H9 (cell line): ENCODE results near the gene NFE2L3. TPM values are rescaled to one million over a fixed set of nuclear protein-coding genes. Genes with fewer than 3 reads are reported as not detected.

ENCODE experiments used
- DNase-seq: peaks from one replicate; pipeline ENCODE4 v3.0.0-alpha.2; 2017
- H2AFZ ChIP-seq: one replicate; pipeline ENCODE4 v1.6.1; 2013; ENCODE audit warnings: mild to moderate bottlenecking, low read length, control low read depth, moderate library complexity
- H2AK5ac ChIP-seq: 2 replicates; pipeline ENCODE4 v1.6.1; 2013; ENCODE audit warnings: low read length, control low read depth, mixed read lengths; ENCODE audit not compliant: insufficient read length
- H2BK120ac ChIP-seq: one replicate; pipeline ENCODE4 v1.6.1; 2013; ENCODE audit warnings: low read depth, mild to moderate bottlenecking, low read length, control low read depth, inconsistent platforms; ENCODE audit not compliant: poor library complexity, severe bottlenecking
- H2BK12ac ChIP-seq: 2 replicates; pipeline ENCODE4 v1.6.1; 2013; ENCODE audit warnings: low read length, control low read depth, mixed read lengths, low read depth; ENCODE audit not compliant: insufficient read length
- H2BK15ac ChIP-seq: 2 replicates; pipeline ENCODE4 v1.6.1; 2013; ENCODE audit warnings: low read depth, low read length, control low read depth
- H2BK20ac ChIP-seq: one replicate; pipeline ENCODE4 v1.6.1; 2013; ENCODE audit warnings: low read depth, mild to moderate bottlenecking, low read length, control low read depth, inconsistent platforms; ENCODE audit not compliant: poor library complexity, severe bottlenecking
- H2BK5ac ChIP-seq: 2 replicates; pipeline ENCODE4 v1.6.1; 2013; ENCODE audit warnings: low read length, control low read depth, mixed read lengths; ENCODE audit not compliant: insufficient read length
- H3K14ac ChIP-seq: 2 replicates; pipeline ENCODE4 v1.6.1; 2013; ENCODE audit warnings: low read length, control low read depth; ENCODE audit not compliant: insufficient read depth
- H3K18ac ChIP-seq: 2 replicates; pipeline ENCODE4 v1.6.1; 2013; ENCODE audit warnings: low read depth, mild to moderate bottlenecking, mixed read lengths, low read length, control low read depth; ENCODE audit not compliant: insufficient read length
- H3K23ac ChIP-seq: 2 replicates; pipeline ENCODE4 v1.6.1; 2013; ENCODE audit warnings: low read length, control low read depth, mixed read lengths, low read depth; ENCODE audit not compliant: insufficient read length
- H3K23me2 ChIP-seq: 2 replicates; pipeline ENCODE4 v1.6.1; 2013; ENCODE audit warnings: low read depth, mild to moderate bottlenecking, mixed read lengths, low read length, control low read depth; ENCODE audit not compliant: insufficient read length, poor library complexity, severe bottlenecking
- H3K27ac ChIP-seq: 2 replicates; pipeline ENCODE4 v1.5.1; 2013; ENCODE audit warnings: low read length, control low read depth, mixed read lengths, low read depth; ENCODE audit not compliant: insufficient read length
- H3K27me3 ChIP-seq: 2 replicates; pipeline ENCODE4 v1.6.1; 2013; ENCODE audit warnings: low read length, control low read depth, inconsistent platforms; ENCODE audit not compliant: insufficient read depth
- H3K4ac ChIP-seq: 2 replicates; pipeline ENCODE4 v1.6.1; 2013; ENCODE audit warnings: low read depth, mild to moderate bottlenecking, control low read depth, inconsistent platforms, low read length, moderate library complexity
- H3K4me1 ChIP-seq: 2 replicates; pipeline ENCODE4 v1.6.1; 2013; ENCODE audit warnings: low read length, control low read depth, inconsistent platforms; ENCODE audit not compliant: insufficient read depth
- H3K4me2 ChIP-seq: 2 replicates; pipeline ENCODE4 v1.6.1; 2013; ENCODE audit warnings: low read length, control low read depth, mixed read lengths; ENCODE audit not compliant: insufficient read length, insufficient read depth
- H3K56ac ChIP-seq: 2 replicates; pipeline ENCODE4 v1.6.1; 2013; ENCODE audit warnings: low read depth, mild to moderate bottlenecking, mixed read lengths, low read length, control low read depth; ENCODE audit not compliant: insufficient read length
- H3K79me1 ChIP-seq: 2 replicates; pipeline ENCODE4 v1.6.1; 2013; ENCODE audit warnings: low read depth, mild to moderate bottlenecking, moderate library complexity, low read length, control low read depth, inconsistent platforms; ENCODE audit not compliant: insufficient read depth, poor library complexity, severe bottlenecking
- H3K79me2 ChIP-seq: 2 replicates; pipeline ENCODE4 v1.6.1; 2013; ENCODE audit warnings: low read length, control low read depth, inconsistent platforms; ENCODE audit not compliant: insufficient read depth
- H3K9ac ChIP-seq: 2 replicates; pipeline ENCODE4 v1.6.1; 2013; ENCODE audit warnings: low read length, control low read depth, mixed read lengths; ENCODE audit not compliant: insufficient read length; ENCODE audit errors: extremely low read depth
- H3K9me3 ChIP-seq: one replicate; pipeline ENCODE4 v1.6.1; 2013; ENCODE audit warnings: low read depth, low read length, inconsistent platforms; ENCODE audit not compliant: control insufficient read depth
- H3T11ph ChIP-seq: one replicate; pipeline ENCODE4 v1.6.1; 2013; ENCODE audit warnings: mild to moderate bottlenecking, low read length, control low read depth, inconsistent platforms
- H4K20me1 ChIP-seq: one replicate; pipeline ENCODE4 v1.6.1; 2013; ENCODE audit not compliant: control insufficient read depth, insufficient read length, insufficient read depth
- H4K5ac ChIP-seq: 2 replicates; pipeline ENCODE4 v1.6.1; 2013; ENCODE audit warnings: low read depth, mild to moderate bottlenecking, mixed read lengths, low read length, control low read depth; ENCODE audit not compliant: insufficient read length
- H4K8ac ChIP-seq: replicated peaks from 2 replicates; pipeline ENCODE4 v1.6.1; 2013; ENCODE audit warnings: low read length, control low read depth, mixed read lengths, low read depth; ENCODE audit not compliant: insufficient read length
- H4K91ac ChIP-seq: 2 replicates; pipeline ENCODE4 v1.6.1; 2013; ENCODE audit warnings: low read depth, mild to moderate bottlenecking, moderate library complexity, mixed read lengths, low read length, control low read depth; ENCODE audit not compliant: insufficient read length
- H3K27ac Mint-ChIP-seq, 3 experiments: 2 replicates in 2 of 3; 3 replicates in 1 of 3; pipeline ENCODE4 v1.8.0; 2020 to 2021; ENCODE audit warnings: mixed read lengths in 3 of 3, mild to moderate bottlenecking in 1 of 3, moderate library complexity in 1 of 3
- H3K27me3 Mint-ChIP-seq: 2 replicates; pipeline ENCODE4 v1.8.0; 2021; ENCODE audit warnings: low read depth, mild to moderate bottlenecking, moderate library complexity, mixed read lengths
- H3K36me3 Mint-ChIP-seq, 3 experiments: 2 replicates in 2 of 3; 3 replicates in 1 of 3; pipeline ENCODE4 v1.8.0; 2020 to 2021; ENCODE audit warnings: low read depth in 3 of 3, mixed read lengths in 3 of 3; ENCODE audit not compliant: insufficient read depth in 1 of 3
- H3K4me1 Mint-ChIP-seq, 2 experiments: 2 replicates each; pipeline ENCODE4 v1.8.0; 2020; ENCODE audit warnings: mixed read lengths in 2 of 2
- H3K4me3 Mint-ChIP-seq, 2 experiments: 2 replicates in 1 of 2; 3 replicates in 1 of 2; pipeline ENCODE4 v1.8.0; 2020 to 2021; ENCODE audit warnings: mild to moderate bottlenecking in 2 of 2, mixed read lengths in 2 of 2, moderate library complexity in 1 of 2
- H3K9me3 Mint-ChIP-seq, 2 experiments: 2 replicates in 1 of 2; 3 replicates in 1 of 2; pipeline ENCODE4 v1.8.0; 2020; ENCODE audit warnings: mild to moderate bottlenecking in 2 of 2, mixed read lengths in 2 of 2, moderate library complexity in 1 of 2
- CTCF ChIP-seq: fragments of 200-600 bp; sonication (generic); conservative IDR thresholded peaks from 3 replicates; pipeline ENCODE4 v1.8.0; 2021; ENCODE audit warnings: antibody characterized with exemption, mild to moderate bottlenecking
- WGBS: extraction: QIAGEN DNeasy Blood & Tissue Kit; methylation state at CpG from one replicate; pipeline ENCODE4 v1.1.7; 2013; ENCODE audit warnings: missing lambda C conversion rate, low lambda C conversion rate, mixed read lengths; ENCODE audit not compliant: insufficient read length; ENCODE audit errors: extremely low coverage; 5-methylcytosine and 5-hydroxymethylcytosine counted together
- total RNA-seq: library from RNA; stranded (reverse); gene quantifications from 2 replicates; pipeline ENCODE4 v1.2.1, GENCODE V29; 2021

The NFE2L3 gene
- total RNA-seq, 1 experiment from 2014 or later = 46.9 TPM

GRCh38 chr7:26159243-26159642, 7.2 kb downstream of the NFE2L3 start:
- Histone ChIP-seq H4K91ac (no peak overlapping the region), H2BK12ac (no peak overlapping the region), H2AK5ac (no peak overlapping the region), H3K4me1 (peaks cover 41% of the 10 kb centered on the region), H3K56ac (no peak overlapping the region), H2BK120ac (no peak overlapping the region), H3K23ac (no peak overlapping the region), H3K9ac (no peak overlapping the region), H3K27ac (no peak overlapping the region), H2BK5ac (no peak overlapping the region), H3T11ph (no peak overlapping the region), H4K8ac (no peak overlapping the region), H3K9me3 (no peaks in the 10 kb centered on the region), H3K4ac (no peak overlapping the region), H3K79me2 (peaks cover 83% of the 10 kb centered on the region), H3K4me2 (peak overlapping the region; percentile 0), H4K20me1 (no peaks in the 10 kb centered on the region), H3K14ac (no peak overlapping the region), H3K27me3 (no peaks in the 10 kb centered on the region), H4K5ac (no peak overlapping the region), H2BK15ac (no peak overlapping the region), H2AFZ (no peak overlapping the region), H2BK20ac (no peak overlapping the region), H3K23me2 (no peaks in the 10 kb centered on the region), H3K18ac (no peak overlapping the region), H3K79me1 (peaks cover 7% of the 10 kb centered on the region)
- DNase-seq = no peak
- TF ChIP-seq CTCF = no peak
- Mint-ChIP-seq H3K4me1 (peaks cover 56 to 67% of the 10 kb centered on the region in 2 experiments), H3K9me3 (peaks cover 0 to 3% of the 10 kb centered on the region in 2 experiments; a peak in 4 of 5 replicates), H3K36me3 (peaks cover 3 to 51% (median 12%) of the 10 kb centered on the region in 3 experiments; a peak in 6 of 7 replicates), H3K27ac (peak overlapping the region in 1 of 3 experiments; percentile 78; a peak in 2 of 7 replicates), H3K4me3 (peak overlapping the region in 1 of 2 experiments; percentile 61; a peak in 3 of 5 replicates), H3K27me3 (peaks cover 12% of the 10 kb centered on the region)
- no CpG with 5 or more reads among the region's 2 CpGs for WGBS
